ENCODE data around the gene C4orf50. TPM values are rescaled to one million over a fixed set of nuclear protein-coding genes. Genes with fewer than 3 reads are reported as not detected.

Gene C4orf50
- polyA plus RNA-seq, 1 donor from 2014 or later, result 1.6 TPM

DNA sequence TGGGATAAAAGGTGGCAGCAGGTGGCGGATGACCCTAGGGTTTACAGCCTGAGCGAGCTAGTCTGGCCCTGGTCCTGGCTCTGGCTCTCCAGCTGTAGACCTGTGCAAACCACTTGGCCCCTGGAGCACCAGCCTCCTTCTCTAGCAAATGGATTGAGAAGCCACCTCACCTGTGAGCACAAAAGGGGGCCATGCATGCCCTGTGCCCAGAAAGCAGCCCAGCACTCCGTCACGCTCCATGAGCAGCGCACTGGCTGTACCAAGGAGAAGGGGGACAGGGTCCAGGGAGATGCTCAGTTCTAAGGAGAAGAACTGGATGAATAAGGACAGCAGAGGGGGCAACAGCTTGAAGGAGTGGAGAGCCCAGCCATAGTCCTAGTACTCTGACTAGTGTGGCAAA, 46.9 kb upstream of the C4orf50 start:
- Histone ChIP-seq H3K79me2 (replicated peaks; ENCODE audit: insufficient read depth, low read length) (no peaks in the 10 kb centered on the region), H3K27ac (ENCODE audit: low read length) (no peak overlapping the region), H4K20me1 (ENCODE audit: insufficient read depth) (no peaks in the 10 kb centered on the region), H3K4me3 (ENCODE audit: low read length) (no peak overlapping the region), H2AFZ (ENCODE audit: low read depth, low read length) (no peak overlapping the region), H3K9me2 (ENCODE audit: insufficient read depth, low read length) (no peaks in the 10 kb centered on the region), H3K36me3 (ENCODE audit: insufficient read depth, low read length) (no peaks in the 10 kb centered on the region), H3K9me3 (ENCODE audit: low read length) (no peaks in the 10 kb centered on the region), H3K9ac (ENCODE audit: low read length) (no peak overlapping the region), H3F3A (ENCODE audit: insufficient read depth, low read length, poor library complexity, severe bottlenecking) (no peaks in the 10 kb centered on the region), H3K4me2 (ENCODE audit: low read length) (no peak overlapping the region), H3K27me3 (ENCODE audit: insufficient read depth, low read depth, low read length) (no peaks in the 10 kb centered on the region)
- TF ChIP-seq, protein P1, sequence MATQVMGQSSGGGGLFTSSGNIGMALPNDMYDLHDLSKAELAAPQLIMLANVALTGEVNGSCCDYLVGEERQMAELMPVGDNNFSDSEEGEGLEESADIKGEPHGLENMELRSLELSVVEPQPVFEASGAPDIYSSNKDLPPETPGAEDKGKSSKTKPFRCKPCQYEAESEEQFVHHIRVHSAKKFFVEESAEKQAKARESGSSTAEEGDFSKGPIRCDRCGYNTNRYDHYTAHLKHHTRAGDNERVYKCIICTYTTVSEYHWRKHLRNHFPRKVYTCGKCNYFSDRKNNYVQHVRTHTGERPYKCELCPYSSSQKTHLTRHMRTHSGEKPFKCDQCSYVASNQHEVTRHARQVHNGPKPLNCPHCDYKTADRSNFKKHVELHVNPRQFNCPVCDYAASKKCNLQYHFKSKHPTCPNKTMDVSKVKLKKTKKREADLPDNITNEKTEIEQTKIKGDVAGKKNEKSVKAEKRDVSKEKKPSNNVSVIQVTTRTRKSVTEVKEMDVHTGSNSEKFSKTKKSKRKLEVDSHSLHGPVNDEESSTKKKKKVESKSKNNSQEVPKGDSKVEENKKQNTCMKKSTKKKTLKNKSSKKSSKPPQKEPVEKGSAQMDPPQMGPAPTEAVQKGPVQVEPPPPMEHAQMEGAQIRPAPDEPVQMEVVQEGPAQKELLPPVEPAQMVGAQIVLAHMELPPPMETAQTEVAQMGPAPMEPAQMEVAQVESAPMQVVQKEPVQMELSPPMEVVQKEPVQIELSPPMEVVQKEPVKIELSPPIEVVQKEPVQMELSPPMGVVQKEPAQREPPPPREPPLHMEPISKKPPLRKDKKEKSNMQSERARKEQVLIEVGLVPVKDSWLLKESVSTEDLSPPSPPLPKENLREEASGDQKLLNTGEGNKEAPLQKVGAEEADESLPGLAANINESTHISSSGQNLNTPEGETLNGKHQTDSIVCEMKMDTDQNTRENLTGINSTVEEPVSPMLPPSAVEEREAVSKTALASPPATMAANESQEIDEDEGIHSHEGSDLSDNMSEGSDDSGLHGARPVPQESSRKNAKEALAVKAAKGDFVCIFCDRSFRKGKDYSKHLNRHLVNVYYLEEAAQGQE (IDR thresholded peaks at IDR 0.05; ENCODE audit: borderline replicate concordance), result no peak
- no peak for TF ChIP-seq SMC3 (conservative IDR thresholded peaks at IDR 0.05; ENCODE audit: poor library complexity)
- TF ChIP-seq EZH2 (IDR thresholded peaks at IDR 0.05; ENCODE audit: borderline replicate concordance, insufficient read depth, low read length, poor library complexity, severe bottlenecking), result no peak
- TF ChIP-seq, protein P2, sequence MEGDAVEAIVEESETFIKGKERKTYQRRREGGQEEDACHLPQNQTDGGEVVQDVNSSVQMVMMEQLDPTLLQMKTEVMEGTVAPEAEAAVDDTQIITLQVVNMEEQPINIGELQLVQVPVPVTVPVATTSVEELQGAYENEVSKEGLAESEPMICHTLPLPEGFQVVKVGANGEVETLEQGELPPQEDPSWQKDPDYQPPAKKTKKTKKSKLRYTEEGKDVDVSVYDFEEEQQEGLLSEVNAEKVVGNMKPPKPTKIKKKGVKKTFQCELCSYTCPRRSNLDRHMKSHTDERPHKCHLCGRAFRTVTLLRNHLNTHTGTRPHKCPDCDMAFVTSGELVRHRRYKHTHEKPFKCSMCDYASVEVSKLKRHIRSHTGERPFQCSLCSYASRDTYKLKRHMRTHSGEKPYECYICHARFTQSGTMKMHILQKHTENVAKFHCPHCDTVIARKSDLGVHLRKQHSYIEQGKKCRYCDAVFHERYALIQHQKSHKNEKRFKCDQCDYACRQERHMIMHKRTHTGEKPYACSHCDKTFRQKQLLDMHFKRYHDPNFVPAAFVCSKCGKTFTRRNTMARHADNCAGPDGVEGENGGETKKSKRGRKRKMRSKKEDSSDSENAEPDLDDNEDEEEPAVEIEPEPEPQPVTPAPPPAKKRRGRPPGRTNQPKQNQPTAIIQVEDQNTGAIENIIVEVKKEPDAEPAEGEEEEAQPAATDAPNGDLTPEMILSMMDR (IDR thresholded peaks at IDR 0.05; ENCODE audit: poor library complexity, severe bottlenecking), result no peak
- TF ChIP-seq EP300 (conservative IDR thresholded peaks at IDR 0.05; ENCODE audit: poor library complexity, severe bottlenecking), result no peak

DNA sequence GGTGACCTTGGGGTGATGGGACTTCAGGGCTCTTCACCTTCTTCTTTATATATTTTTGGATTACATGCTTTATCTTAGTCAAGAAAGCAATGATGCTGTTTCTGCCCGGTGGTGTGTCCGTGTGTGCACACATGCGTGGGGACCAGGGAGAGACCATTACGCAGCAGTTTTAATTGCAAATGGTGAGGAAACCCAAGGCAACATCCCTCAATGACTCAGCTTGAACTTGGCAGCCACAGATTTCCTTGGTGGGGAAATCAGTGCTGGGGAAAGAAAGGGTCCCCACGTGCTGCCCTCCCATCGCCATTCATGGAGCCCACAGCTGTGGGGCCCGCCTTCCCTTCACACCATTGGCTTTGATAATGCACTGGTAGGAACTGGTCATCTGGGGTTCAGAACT, 46.2 kb upstream of the C4orf50 start:
- Histone ChIP-seq H3K27me3 (ENCODE audit: insufficient read depth, low read depth, low read length) (no peaks in the 10 kb centered on the region), H3K36me3 (ENCODE audit: insufficient read depth, low read length) (no peaks in the 10 kb centered on the region), H3K4me2 (ENCODE audit: low read length) (no peak overlapping the region), H2AFZ (ENCODE audit: low read depth, low read length) (no peak overlapping the region), H4K20me1 (ENCODE audit: insufficient read depth) (no peaks in the 10 kb centered on the region), H3K9me2 (ENCODE audit: insufficient read depth, low read length) (no peaks in the 10 kb centered on the region), H3K4me3 (ENCODE audit: low read length) (no peak overlapping the region), H3K27ac (ENCODE audit: low read length) (no peak overlapping the region), H3K9me3 (ENCODE audit: low read length) (no peaks in the 10 kb centered on the region), H3K79me2 (replicated peaks; ENCODE audit: insufficient read depth, low read length) (no peaks in the 10 kb centered on the region), H3F3A (ENCODE audit: insufficient read depth, low read length, poor library complexity, severe bottlenecking) (no peaks in the 10 kb centered on the region), H3K9ac (ENCODE audit: low read length) (no peak overlapping the region)
- TF ChIP-seq EP300 (conservative IDR thresholded peaks at IDR 0.05; ENCODE audit: poor library complexity, severe bottlenecking) (no peak), SMC3 (conservative IDR thresholded peaks at IDR 0.05; ENCODE audit: poor library complexity) (no peak), RAD21 (conservative IDR thresholded peaks at IDR 0.05) (no peak), MXI1 (conservative IDR thresholded peaks at IDR 0.05; ENCODE audit: poor library complexity, severe bottlenecking) (no peak), TAF1 (IDR thresholded peaks at IDR 0.05; ENCODE audit: low read depth) (no peak), EZH2 (IDR thresholded peaks at IDR 0.05; ENCODE audit: borderline replicate concordance, insufficient read depth, low read length, poor library complexity, severe bottlenecking) (no peak), POLR2AphosphoS5 (IDR thresholded peaks at IDR 0.05) (no peak)
- TF ChIP-seq, protein P2 (IDR thresholded peaks at IDR 0.05; ENCODE audit: poor library complexity, severe bottlenecking), result no peak
- TF ChIP-seq, protein P1 (IDR thresholded peaks at IDR 0.05; ENCODE audit: borderline replicate concordance), result no peak
